SKM-1 (cell line): Measurements from ENCODE around the gene FOXO1.

ENCODE experiments used
- DNase-seq: peaks from one replicate; lab custom pipeline; 2025; ENCODE audit not compliant: unreplicated experiment; lab: John Stamatoyannopoulos, UW

FOXO1 gene

DNA sequence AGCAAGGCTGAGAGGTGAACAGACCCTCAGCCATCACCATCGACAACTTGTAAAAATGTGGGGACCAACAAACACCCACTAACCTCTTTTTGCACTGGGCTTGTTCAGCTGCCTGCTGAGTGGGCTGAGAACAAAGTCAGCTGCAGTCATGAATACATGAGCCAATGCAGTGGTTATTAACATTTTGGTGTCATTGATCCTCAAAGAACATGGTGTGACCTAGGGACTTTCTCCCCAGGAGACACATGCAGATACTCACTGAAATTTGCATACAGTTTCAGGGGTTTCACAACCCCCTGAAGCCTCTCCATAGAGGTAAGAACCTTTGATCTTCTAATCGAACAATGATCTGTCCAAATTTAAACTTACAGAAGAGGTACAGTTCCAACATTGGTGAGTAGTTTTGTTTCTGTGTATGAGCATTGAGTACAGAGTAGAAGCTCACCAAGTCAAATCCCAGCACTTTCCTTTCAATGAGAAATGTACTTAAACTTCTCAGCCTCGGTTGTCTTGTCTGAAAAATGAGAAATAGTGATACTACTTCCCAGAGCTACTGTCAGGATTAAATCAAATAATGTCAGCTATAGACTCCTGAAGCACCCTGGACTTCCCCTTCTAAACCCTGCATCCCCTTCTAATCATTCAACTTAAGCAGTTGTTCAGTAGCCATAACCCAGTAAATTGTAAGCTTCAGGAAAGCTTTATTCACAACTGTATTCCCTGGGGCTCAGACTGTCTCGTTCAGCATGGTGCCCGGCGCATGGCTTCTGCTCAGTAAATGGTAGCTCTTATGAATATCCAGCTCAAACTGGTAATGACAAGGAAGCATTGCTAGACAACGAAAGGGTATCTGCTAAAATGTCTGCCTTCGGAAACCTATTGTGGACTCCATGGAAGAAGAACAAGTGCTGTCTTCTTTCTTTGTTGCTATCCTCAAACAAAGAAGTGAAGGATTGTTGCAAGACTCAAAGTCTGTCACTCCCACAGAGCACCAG is 148.7 kb downstream of the FOXO1 start:
- DNase-seq, result no peak

- no peak for DNase-seq
Measured at GRCh38 chr13:40515702-40516101, 150.7 kb downstream of the FOXO1 start.

GRCh38 chr13:40514802-40515201 is 151.6 kb downstream of the FOXO1 start:
- no peak for DNase-seq

DNA sequence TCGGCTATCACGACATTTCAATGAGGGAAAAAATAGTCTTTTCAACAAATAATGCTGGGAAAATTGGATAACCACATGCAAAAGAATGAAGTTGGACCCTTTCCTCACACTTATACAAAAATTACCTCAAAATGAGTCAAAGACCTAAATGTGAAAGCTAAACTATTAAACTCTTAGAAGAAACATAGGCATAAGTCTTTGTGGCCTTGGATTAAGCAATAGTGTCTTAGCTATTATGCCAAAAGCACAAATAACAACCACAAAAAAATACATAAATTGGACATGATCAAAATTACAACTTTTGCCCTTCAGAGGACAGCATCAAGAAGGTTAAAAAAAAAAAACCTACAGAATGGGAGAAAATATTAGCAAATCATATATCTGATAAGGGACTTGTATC is 156.6 kb downstream of the FOXO1 start:
- no peak for DNase-seq

GRCh38 chr13:40508767-40509342 is 157.6 kb downstream of the FOXO1 start:
- DNase-seq, result no peak

DNA sequence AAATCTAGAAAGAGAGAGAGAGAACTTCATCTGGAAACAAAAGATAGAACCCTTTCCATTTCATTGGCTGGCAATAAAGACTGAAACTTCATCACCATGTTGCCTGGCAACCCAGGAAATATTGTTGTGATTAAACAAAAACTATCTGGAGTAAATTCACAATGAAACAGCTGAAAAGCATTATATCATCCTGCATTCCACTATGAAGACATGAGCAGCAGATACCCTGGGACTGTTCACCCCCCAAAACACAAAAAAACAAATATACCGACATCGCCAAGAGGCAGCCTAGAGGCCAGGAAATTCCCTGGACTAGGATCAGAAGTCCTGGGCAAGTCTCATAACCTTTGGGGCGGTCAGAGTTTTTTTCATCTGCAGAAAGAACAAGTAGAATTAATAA is 158.3 kb downstream of the FOXO1 start:
- no peak for DNase-seq

- no peak for DNase-seq
Measured at GRCh38 chr13:40506592-40507446, 159.6 kb downstream of the FOXO1 start.
